ENCODE measurements around the gene KLHL6. TPM values are rescaled to one million over a fixed set of nuclear protein-coding genes. Genes with fewer than 3 reads are reported as not detected.

KLHL6 gene
- total RNA-seq, 1 experiment from 2014 or later, result 0.11 TPM

DNA sequence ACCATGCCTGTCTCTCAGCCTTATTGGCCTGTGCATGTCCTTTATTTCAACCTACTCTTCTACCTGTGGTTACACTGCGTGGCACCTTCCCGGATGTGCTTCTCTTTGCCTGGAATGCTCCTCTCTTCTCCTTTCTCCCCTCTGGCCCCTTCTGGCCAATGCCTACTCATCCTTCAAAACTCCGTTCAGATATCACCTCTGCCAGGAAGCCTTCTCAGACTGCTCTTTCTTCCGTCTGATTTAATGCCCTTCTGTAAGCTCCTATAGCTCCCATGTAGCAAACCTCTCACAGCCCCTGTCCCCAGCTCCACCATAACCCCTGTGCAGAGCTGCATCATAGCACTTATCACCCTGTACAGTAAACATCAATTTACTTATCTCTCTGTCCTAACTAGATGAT lies 13.2 kb downstream of the KLHL6 start (continued):
- TF ChIP-seq CREM (CRISPR knock-in tag; IDR thresholded peaks at IDR 0.05) (no peak), EMX1 (CRISPR knock-in tag; IDR thresholded peaks at IDR 0.05) (no peak), NR3C1 (CRISPR knock-in tag; conservative IDR thresholded peaks at IDR 0.05; ENCODE audit: low read depth) (no peak), ZNF671 (CRISPR knock-in tag; IDR thresholded peaks at IDR 0.05) (no peak), ZNF317 (CRISPR knock-in tag; IDR thresholded peaks at IDR 0.05; ENCODE audit: borderline replicate concordance, low read depth) (no peak), TCF7 (CRISPR knock-in tag; IDR thresholded peaks at IDR 0.05; ENCODE audit: low read depth) (no peak), FOXP1 (CRISPR knock-in tag; IDR thresholded peaks at IDR 0.05; ENCODE audit: borderline replicate concordance) (no peak), ZNF263 (CRISPR knock-in tag; IDR thresholded peaks at IDR 0.05; ENCODE audit: low read depth) (no peak), ZNF425 (CRISPR knock-in tag; conservative IDR thresholded peaks at IDR 0.05) (no peak), IRF2 (CRISPR knock-in tag; IDR thresholded peaks at IDR 0.05; ENCODE audit: borderline replicate concordance, low read depth) (no peak)
- TF ChIP-seq, protein P1, sequence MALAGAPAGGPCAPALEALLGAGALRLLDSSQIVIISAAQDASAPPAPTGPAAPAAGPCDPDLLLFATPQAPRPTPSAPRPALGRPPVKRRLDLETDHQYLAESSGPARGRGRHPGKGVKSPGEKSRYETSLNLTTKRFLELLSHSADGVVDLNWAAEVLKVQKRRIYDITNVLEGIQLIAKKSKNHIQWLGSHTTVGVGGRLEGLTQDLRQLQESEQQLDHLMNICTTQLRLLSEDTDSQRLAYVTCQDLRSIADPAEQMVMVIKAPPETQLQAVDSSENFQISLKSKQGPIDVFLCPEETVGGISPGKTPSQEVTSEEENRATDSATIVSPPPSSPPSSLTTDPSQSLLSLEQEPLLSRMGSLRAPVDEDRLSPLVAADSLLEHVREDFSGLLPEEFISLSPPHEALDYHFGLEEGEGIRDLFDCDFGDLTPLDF (CRISPR knock-in tag; IDR thresholded peaks at IDR 0.05), result no peak

GRCh38 chr3:183541738-183542137 lies 13.8 kb downstream of the KLHL6 start:
- no peaks in the 10 kb centered on the region for H3K9me3 Mint-ChIP-seq
- DNase-seq (ENCODE audit: low spot score) (no peak), ATAC-seq (no peak)
- ChIA-PET POLR2A (no interaction called here), CTCF (interaction anchor here (0.9 to 1.0 kb wide), 2 partner anchors 9 to 50 kb away, joined by 3 to 4 read pairs; no protein-coding TSS in a partner anchor)
- no peak overlapping the region for H3K27ac Mint-ChIP-seq
- peaks cover 84% of the 10 kb centered on the region for H3K27me3 Mint-ChIP-seq (ENCODE audit: low read depth)
- H3K36me3 Mint-ChIP-seq, result no peaks in the 10 kb centered on the region
- H3K4me3 Mint-ChIP-seq, result no peak overlapping the region
- peaks cover 21% of the 10 kb centered on the region for H3K4me1 Mint-ChIP-seq
- TF ChIP-seq STAT6 (CRISPR knock-in tag; conservative IDR thresholded peaks at IDR 0.05; ENCODE audit: low read depth) (no peak), MYBL2 (CRISPR knock-in tag; IDR thresholded peaks at IDR 0.05) (no peak), NFATC4 (CRISPR knock-in tag; IDR thresholded peaks at IDR 0.05) (no peak), ARID4B (CRISPR knock-in tag; IDR thresholded peaks at IDR 0.05; ENCODE audit: borderline replicate concordance) (no peak), ZNF317 (CRISPR knock-in tag; IDR thresholded peaks at IDR 0.05; ENCODE audit: borderline replicate concordance, low read depth) (no peak), FOXJ3 (CRISPR knock-in tag; IDR thresholded peaks at IDR 0.05; ENCODE audit: borderline replicate concordance) (no peak), CTCF (IDR thresholded peaks at IDR 0.05) (no peak), ZBTB21 (CRISPR knock-in tag; IDR thresholded peaks at IDR 0.05; ENCODE audit: borderline replicate concordance) (no peak), ZNF263 (CRISPR knock-in tag; IDR thresholded peaks at IDR 0.05; ENCODE audit: low read depth) (no peak)
- TF ChIP-seq, protein P2, sequence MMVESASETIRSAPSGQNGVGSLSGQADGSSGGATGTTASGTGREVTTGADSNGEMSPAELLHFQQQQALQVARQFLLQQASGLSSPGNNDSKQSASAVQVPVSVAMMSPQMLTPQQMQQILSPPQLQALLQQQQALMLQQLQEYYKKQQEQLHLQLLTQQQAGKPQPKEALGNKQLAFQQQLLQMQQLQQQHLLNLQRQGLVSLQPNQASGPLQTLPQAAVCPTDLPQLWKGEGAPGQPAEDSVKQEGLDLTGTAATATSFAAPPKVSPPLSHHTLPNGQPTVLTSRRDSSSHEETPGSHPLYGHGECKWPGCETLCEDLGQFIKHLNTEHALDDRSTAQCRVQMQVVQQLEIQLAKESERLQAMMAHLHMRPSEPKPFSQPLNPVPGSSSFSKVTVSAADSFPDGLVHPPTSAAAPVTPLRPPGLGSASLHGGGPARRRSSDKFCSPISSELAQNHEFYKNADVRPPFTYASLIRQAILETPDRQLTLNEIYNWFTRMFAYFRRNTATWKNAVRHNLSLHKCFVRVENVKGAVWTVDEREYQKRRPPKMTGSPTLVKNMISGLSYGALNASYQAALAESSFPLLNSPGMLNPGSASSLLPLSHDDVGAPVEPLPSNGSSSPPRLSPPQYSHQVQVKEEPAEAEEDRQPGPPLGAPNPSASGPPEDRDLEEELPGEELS (CRISPR knock-in tag; IDR thresholded peaks at IDR 0.05), result no peak
- TF ChIP-seq, protein P3, sequence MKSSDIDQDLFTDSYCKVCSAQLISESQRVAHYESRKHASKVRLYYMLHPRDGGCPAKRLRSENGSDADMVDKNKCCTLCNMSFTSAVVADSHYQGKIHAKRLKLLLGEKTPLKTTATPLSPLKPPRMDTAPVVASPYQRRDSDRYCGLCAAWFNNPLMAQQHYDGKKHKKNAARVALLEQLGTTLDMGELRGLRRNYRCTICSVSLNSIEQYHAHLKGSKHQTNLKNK (CRISPR knock-in tag; IDR thresholded peaks at IDR 0.05), result no peak
- TF ChIP-seq, protein P4, sequence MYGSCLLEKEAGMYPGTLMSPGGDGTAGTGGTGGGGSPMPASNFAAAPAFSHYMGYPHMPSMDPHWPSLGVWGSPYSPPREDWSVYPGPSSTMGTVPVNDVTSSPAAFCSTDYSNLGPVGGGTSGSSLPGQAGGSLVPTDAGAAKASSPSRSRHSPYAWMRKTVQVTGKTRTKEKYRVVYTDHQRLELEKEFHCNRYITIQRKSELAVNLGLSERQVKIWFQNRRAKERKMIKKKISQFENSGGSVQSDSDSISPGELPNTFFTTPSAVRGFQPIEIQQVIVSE (CRISPR knock-in tag; IDR thresholded peaks at IDR 0.05; ENCODE audit: borderline replicate concordance), result no peak
